Neural cell (in vitro differentiated cells): ENCODE results near the gene SPDYE16. TPM values are rescaled to one million over a fixed set of nuclear protein-coding genes. Genes with fewer than 3 reads are reported as not detected.
"Not testable (repeated sequence)": the region's sequence is repeated elsewhere in the genome, so short reads cannot be mapped to it uniquely, and the experiment has no call there.

Experiments used
- H2AFZ ChIP-seq: fragments of 200-600, 300-800 bp; sonication (generic), shearing (Covaris generic); 2 replicates; pipeline ENCODE4 v1.6.0; 2014; ENCODE audit warnings: low read depth, mild to moderate bottlenecking, antibody characterized with exemption, low read length, moderate library complexity
- H3F3A ChIP-seq: fragments of 200-600 bp; shearing (Covaris generic); 2 replicates; pipeline ENCODE4 v1.6.1; 2016; ENCODE audit warnings: mild to moderate bottlenecking, moderate library complexity, mixed read lengths, antibody characterized with exemption, low read length; ENCODE audit not compliant: insufficient read depth, poor library complexity, severe bottlenecking
- H3K27ac ChIP-seq: fragments of 200-600, 300-800 bp; sonication (generic), shearing (Covaris generic); 2 replicates; pipeline ENCODE4 v1.5.1; 2014; ENCODE audit warnings: mild to moderate bottlenecking, low read length, moderate library complexity
- H3K27me3 ChIP-seq: fragments of 300-800, 200-600 bp; sonication (generic), shearing (Covaris generic); 2 replicates; pipeline ENCODE4 v1.6.0; 2014; ENCODE audit warnings: mild to moderate bottlenecking, low read depth, low read length, moderate library complexity; ENCODE audit not compliant: insufficient read depth
- H3K36me3 ChIP-seq: fragments of 300-800, 200-600 bp; sonication (generic), shearing (Covaris generic); 2 replicates; pipeline ENCODE4 v1.5.1; 2014; ENCODE audit warnings: mild to moderate bottlenecking, antibody characterized with exemption, low read length, moderate library complexity; ENCODE audit not compliant: insufficient read depth
- H3K4me2 ChIP-seq: fragments of 300-800, 200-600 bp; sonication (generic), shearing (Covaris generic); 2 replicates; pipeline ENCODE4 v1.6.0; 2014; ENCODE audit warnings: mild to moderate bottlenecking, low read length
- H3K4me3 ChIP-seq: fragments of 300-800, 200-600 bp; sonication (generic), shearing (Covaris generic); 2 replicates; pipeline ENCODE4 v1.5.1; 2014; ENCODE audit warnings: mild to moderate bottlenecking, low read length, moderate library complexity
- H3K79me2 ChIP-seq: fragments of 200-600 bp; shearing (Covaris generic); replicated peaks from 2 replicates; pipeline ENCODE4 v1.6.0; 2014; ENCODE audit warnings: mild to moderate bottlenecking, low read length, moderate library complexity; ENCODE audit not compliant: insufficient read depth
- H3K9ac ChIP-seq: fragments of 300-800, 200-600 bp; sonication (generic), shearing (Covaris generic); 2 replicates; pipeline ENCODE4 v1.6.1; 2016; ENCODE audit warnings: mild to moderate bottlenecking, low read length, mixed read lengths
- H3K9me2 ChIP-seq: fragments of 200-600 bp; shearing (Covaris generic); 2 replicates; pipeline ENCODE4 v1.6.1; 2016; ENCODE audit warnings: mild to moderate bottlenecking, low read length, mixed read lengths; ENCODE audit not compliant: insufficient read depth
- H3K9me3 ChIP-seq: fragments of 200-600, 300-800 bp; sonication (generic), shearing (Covaris generic); 2 replicates; pipeline ENCODE4 v1.6.1; 2016; ENCODE audit warnings: mild to moderate bottlenecking, mixed run types, low read length, moderate library complexity, mixed read lengths
- H4K20me1 ChIP-seq: fragments of 200-600 bp; shearing (Covaris generic); 2 replicates; pipeline ENCODE4 v1.6.1; 2016; ENCODE audit warnings: mild to moderate bottlenecking, mixed run types; ENCODE audit not compliant: insufficient read depth
- EP300 ChIP-seq: fragments of 450-650 bp; conservative IDR thresholded peaks from 2 replicates; pipeline ENCODE4 v1.6.1; 2014; ENCODE audit warnings: antibody characterized with exemption, mild to moderate bottlenecking, moderate library complexity; ENCODE audit not compliant: poor library complexity, severe bottlenecking
- EZH2 ChIP-seq: fragments of 200-600, 300-800 bp; shearing (Covaris generic), sonication (generic); IDR thresholded peaks from 2 replicates; pipeline ENCODE4 v1.6.1; 2014; ENCODE audit warnings: antibody characterized with exemption, low read length, borderline replicate concordance, mild to moderate bottlenecking; ENCODE audit not compliant: insufficient read depth, poor library complexity, severe bottlenecking
- MXI1 ChIP-seq: fragments of 450-650 bp; conservative IDR thresholded peaks from 2 replicates; pipeline ENCODE4 v1.6.1; 2014; ENCODE audit warnings: antibody characterized with exemption, mild to moderate bottlenecking; ENCODE audit not compliant: poor library complexity, severe bottlenecking
- POLR2AphosphoS5 ChIP-seq: IDR thresholded peaks from 2 replicates; pipeline ENCODE4 v1.6.1; 2012
- RAD21 ChIP-seq: fragments of 450-650 bp; conservative IDR thresholded peaks from 2 replicates; pipeline ENCODE4 v1.6.1; 2014; ENCODE audit warnings: antibody characterized with exemption, mild to moderate bottlenecking, moderate library complexity
- SMC3 ChIP-seq: fragments of 450-650 bp; conservative IDR thresholded peaks from 2 replicates; pipeline ENCODE4 v1.6.1; 2014; ENCODE audit warnings: antibody characterized with exemption, mild to moderate bottlenecking, moderate library complexity; ENCODE audit not compliant: poor library complexity
- TAF1 ChIP-seq: IDR thresholded peaks from 2 replicates; pipeline ENCODE4 v1.6.1; 2012; ENCODE audit warnings: low read depth
- polyA plus RNA-seq: library from polyadenylated mRNA; depleted of rRNA; stranded (reverse); fragments of >200 nt; gene quantifications from 2 replicates; pipeline ENCODE4 v1.2.3, GENCODE V29; 2014
- TF ChIP-seq, protein P1 (sequence below): fragments of 450-650 bp; IDR thresholded peaks from 2 replicates; pipeline ENCODE4 v1.5.1; 2014; ENCODE audit warnings: antibody characterized with exemption, mild to moderate bottlenecking, moderate library complexity; ENCODE audit not compliant: poor library complexity, severe bottlenecking
- TF ChIP-seq, protein P2 (sequence below): IDR thresholded peaks from 2 replicates; pipeline ENCODE4 v1.6.1; 2012; ENCODE audit warnings: borderline replicate concordance

Gene SPDYE16
- polyA plus RNA-seq, 1 donor from 2014 or later = 0.81 TPM

DNA sequence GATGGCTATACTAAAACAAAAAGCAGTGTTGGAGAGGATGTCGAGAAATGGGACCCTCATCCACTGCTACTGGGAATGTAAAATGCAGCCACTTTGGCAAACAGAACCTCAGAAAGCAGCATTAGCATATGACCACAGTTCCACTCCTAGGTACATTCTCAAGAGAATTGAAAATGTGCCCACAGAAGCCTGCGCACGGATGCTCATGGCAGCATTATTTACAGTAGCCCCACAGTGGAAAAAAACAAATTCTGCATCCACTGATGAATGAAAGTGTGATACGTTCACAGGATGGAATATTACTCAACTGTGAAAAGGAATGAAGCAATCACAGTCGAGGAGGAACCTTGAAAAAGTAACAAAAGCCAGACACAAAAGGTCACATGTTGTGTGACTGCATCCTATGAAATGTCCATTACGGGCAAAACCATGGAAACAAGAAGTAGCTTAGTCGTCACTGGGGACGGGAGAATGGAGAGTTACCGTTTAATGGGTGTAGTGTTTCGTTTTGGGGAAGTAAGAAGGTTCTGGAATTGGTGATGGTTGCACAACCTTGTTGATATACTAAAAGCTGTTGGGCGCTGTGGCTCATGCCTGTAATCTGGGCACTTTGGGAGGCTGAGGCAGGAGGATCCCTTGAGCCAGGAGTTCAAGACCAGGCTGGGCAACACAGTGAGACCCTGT lies 35.2 kb downstream of the SPDYE16 start:
- H3K36me3 ChIP-seq = no peaks in the 10 kb centered on the region
- no peak overlapping the region for H3K4me3 ChIP-seq
- H3K9me3 ChIP-seq = no peaks in the 10 kb centered on the region
- no peak overlapping the region for H3K27ac ChIP-seq
- no peaks in the 10 kb centered on the region for H3K9me2 ChIP-seq
- no peak overlapping the region for H3K4me2 ChIP-seq
- H2AFZ ChIP-seq = no peak overlapping the region
- TF ChIP-seq EP300 = no peak
- TF ChIP-seq SMC3 = no peak
- TF ChIP-seq, protein P1, sequence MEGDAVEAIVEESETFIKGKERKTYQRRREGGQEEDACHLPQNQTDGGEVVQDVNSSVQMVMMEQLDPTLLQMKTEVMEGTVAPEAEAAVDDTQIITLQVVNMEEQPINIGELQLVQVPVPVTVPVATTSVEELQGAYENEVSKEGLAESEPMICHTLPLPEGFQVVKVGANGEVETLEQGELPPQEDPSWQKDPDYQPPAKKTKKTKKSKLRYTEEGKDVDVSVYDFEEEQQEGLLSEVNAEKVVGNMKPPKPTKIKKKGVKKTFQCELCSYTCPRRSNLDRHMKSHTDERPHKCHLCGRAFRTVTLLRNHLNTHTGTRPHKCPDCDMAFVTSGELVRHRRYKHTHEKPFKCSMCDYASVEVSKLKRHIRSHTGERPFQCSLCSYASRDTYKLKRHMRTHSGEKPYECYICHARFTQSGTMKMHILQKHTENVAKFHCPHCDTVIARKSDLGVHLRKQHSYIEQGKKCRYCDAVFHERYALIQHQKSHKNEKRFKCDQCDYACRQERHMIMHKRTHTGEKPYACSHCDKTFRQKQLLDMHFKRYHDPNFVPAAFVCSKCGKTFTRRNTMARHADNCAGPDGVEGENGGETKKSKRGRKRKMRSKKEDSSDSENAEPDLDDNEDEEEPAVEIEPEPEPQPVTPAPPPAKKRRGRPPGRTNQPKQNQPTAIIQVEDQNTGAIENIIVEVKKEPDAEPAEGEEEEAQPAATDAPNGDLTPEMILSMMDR = no peak
- TF ChIP-seq EZH2 = no peak
- TF ChIP-seq MXI1 = no peak
- TF ChIP-seq TAF1 = no peak
- TF ChIP-seq, protein P2, sequence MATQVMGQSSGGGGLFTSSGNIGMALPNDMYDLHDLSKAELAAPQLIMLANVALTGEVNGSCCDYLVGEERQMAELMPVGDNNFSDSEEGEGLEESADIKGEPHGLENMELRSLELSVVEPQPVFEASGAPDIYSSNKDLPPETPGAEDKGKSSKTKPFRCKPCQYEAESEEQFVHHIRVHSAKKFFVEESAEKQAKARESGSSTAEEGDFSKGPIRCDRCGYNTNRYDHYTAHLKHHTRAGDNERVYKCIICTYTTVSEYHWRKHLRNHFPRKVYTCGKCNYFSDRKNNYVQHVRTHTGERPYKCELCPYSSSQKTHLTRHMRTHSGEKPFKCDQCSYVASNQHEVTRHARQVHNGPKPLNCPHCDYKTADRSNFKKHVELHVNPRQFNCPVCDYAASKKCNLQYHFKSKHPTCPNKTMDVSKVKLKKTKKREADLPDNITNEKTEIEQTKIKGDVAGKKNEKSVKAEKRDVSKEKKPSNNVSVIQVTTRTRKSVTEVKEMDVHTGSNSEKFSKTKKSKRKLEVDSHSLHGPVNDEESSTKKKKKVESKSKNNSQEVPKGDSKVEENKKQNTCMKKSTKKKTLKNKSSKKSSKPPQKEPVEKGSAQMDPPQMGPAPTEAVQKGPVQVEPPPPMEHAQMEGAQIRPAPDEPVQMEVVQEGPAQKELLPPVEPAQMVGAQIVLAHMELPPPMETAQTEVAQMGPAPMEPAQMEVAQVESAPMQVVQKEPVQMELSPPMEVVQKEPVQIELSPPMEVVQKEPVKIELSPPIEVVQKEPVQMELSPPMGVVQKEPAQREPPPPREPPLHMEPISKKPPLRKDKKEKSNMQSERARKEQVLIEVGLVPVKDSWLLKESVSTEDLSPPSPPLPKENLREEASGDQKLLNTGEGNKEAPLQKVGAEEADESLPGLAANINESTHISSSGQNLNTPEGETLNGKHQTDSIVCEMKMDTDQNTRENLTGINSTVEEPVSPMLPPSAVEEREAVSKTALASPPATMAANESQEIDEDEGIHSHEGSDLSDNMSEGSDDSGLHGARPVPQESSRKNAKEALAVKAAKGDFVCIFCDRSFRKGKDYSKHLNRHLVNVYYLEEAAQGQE = no peak
- TF ChIP-seq POLR2AphosphoS5 = no peak
- no peak for TF ChIP-seq RAD21
- no peak overlapping the region for H3K9ac ChIP-seq
- H3K27me3 ChIP-seq = no peaks in the 10 kb centered on the region
- H3F3A ChIP-seq = no peaks in the 10 kb centered on the region
- H4K20me1 ChIP-seq = no peaks in the 10 kb centered on the region
- H3K79me2 ChIP-seq = no peaks in the 10 kb centered on the region

DNA sequence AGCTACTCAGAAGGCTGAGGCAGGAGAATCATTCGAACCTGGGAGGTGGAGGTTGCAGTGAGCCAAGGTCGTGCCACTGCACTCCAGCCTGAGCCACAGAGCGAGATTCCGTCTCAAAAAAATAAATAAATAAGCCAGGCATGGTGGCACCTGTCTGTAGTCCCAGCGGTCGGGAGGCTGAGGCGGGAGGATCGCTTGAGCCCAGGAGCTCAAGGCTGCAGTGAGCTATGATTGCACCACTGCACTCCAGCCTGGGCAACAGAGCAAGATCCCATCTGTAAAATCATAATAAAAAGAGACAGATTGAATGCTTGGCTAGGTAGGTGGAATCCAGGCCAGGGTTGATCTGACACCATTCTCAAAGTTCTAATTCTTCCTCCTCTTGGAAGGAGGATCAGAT lies 36.5 kb downstream of the SPDYE16 start:
- not testable (repeated sequence) for H3K9me2 ChIP-seq

DNA sequence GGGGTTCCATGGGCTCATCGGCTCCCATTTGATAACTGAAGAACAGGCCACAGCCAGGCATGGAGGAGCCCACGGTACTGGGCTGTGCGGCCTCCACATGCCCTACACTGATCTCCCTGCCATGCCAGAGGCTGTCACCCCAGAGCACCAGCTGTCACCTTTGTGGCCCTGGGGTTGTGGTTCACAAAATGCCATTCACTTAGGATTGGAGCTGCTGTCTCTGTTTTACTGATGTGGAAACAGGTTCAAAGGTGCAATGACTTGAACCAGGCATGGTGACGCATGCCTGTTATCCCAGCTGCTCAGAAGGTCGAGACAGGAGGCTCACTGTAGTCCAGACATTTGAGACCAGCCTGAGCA lies 37.0 kb downstream of the SPDYE16 start:
- TF ChIP-seq EP300 (no peak), POLR2AphosphoS5 (no peak), RAD21 (no peak), EZH2 (no peak)
- H3K27ac ChIP-seq = no peak overlapping the region

More for the DNA sequence above, 36.5 kb downstream of the SPDYE16 start:
- H4K20me1 ChIP-seq, H3K9me3 ChIP-seq, H3K4me2 ChIP-seq, H3K9ac ChIP-seq, H2AFZ ChIP-seq, H3K4me3 ChIP-seq, H3K36me3 ChIP-seq, H3K27ac ChIP-seq, H3K79me2 ChIP-seq, H3K27me3 ChIP-seq, H3F3A ChIP-seq: not testable (repeated sequence)

More for the DNA sequence above, 37.0 kb downstream of the SPDYE16 start:
- H3K9ac ChIP-seq = no peak overlapping the region
- no peaks in the 10 kb centered on the region for H3K9me3 ChIP-seq
- no peak overlapping the region for H3K4me2 ChIP-seq
- no peaks in the 10 kb centered on the region for H3K36me3 ChIP-seq
- H2AFZ ChIP-seq = no peak overlapping the region
- no peaks in the 10 kb centered on the region for H3K9me2 ChIP-seq
- no peaks in the 10 kb centered on the region for H3F3A ChIP-seq
- no peaks in the 10 kb centered on the region for H3K27me3 ChIP-seq
- H3K79me2 ChIP-seq = no peaks in the 10 kb centered on the region
- H4K20me1 ChIP-seq = no peaks in the 10 kb centered on the region
- H3K4me3 ChIP-seq = no peak overlapping the region
